Esophagus (tissue), 2 donors: Measurements from ENCODE around the gene PDE7B. TPM values are rescaled to one million over a fixed set of nuclear protein-coding genes. Genes with fewer than 3 reads are reported as not detected.

ENCODE experiments used
- H3K27ac ChIP-seq, 2 donors: one replicate each; pipeline ENCODE4 v1.5.1; 2013; ENCODE audit warnings: low read depth in 2 of 2, mild to moderate bottlenecking in 2 of 2, inconsistent platforms in 1 of 2, low read length in 1 of 2, moderate library complexity in 1 of 2
- H3K27me3 ChIP-seq, 2 donors: one replicate each; pipeline ENCODE4 v1.6.1; 2013; ENCODE audit warnings: low read length in 2 of 2, control low read depth in 1 of 2, mild to moderate bottlenecking in 1 of 2; ENCODE audit not compliant: insufficient read depth in 2 of 2, control insufficient read depth in 1 of 2
- H3K36me3 ChIP-seq, 2 donors: one replicate each; pipeline ENCODE4 v1.6.1; 2013; ENCODE audit warnings: low read length in 1 of 2; ENCODE audit not compliant: control insufficient read depth in 2 of 2, insufficient read depth in 2 of 2
- H3K4me1 ChIP-seq, 2 donors: one replicate each; pipeline ENCODE4 v1.6.1; 2013; ENCODE audit warnings: low read length in 1 of 2; ENCODE audit not compliant: control insufficient read depth in 2 of 2, insufficient read depth in 2 of 2
- H3K4me3 ChIP-seq, 2 donors: one replicate each; pipeline ENCODE4 v1.5.1; 2013; ENCODE audit warnings: low read length in 2 of 2, mild to moderate bottlenecking in 2 of 2, low read depth in 1 of 2, moderate library complexity in 1 of 2
- H3K9me3 ChIP-seq, 2 donors: one replicate each; pipeline ENCODE4 v1.6.1; 2013; ENCODE audit warnings: mild to moderate bottlenecking in 2 of 2, low read depth in 1 of 2, low read length in 1 of 2, moderate library complexity in 1 of 2; ENCODE audit not compliant: control insufficient read depth in 2 of 2, insufficient read depth in 1 of 2
- WGBS, 2 donors: extraction: QIAGEN DNeasy Blood & Tissue Kit; methylation state at CpG; one replicate each; pipeline ENCODE4 v1.1.7; 2013; 5-methylcytosine and 5-hydroxymethylcytosine counted together
- polyA plus RNA-seq, 2 donors: library from polyadenylated mRNA; stranded (reverse); fragments of 200-250 nt; gene quantifications; one replicate each; pipeline ENCODE4 v1.2.3, GENCODE V29; 2013
- donor health status: healthy with polysubstance abuse.
- donor health status: Bipolar disorder and iron deficiency.

PDE7B gene
- polyA plus RNA-seq, 2 donors = 0.18 to 0.64 TPM

DNA sequence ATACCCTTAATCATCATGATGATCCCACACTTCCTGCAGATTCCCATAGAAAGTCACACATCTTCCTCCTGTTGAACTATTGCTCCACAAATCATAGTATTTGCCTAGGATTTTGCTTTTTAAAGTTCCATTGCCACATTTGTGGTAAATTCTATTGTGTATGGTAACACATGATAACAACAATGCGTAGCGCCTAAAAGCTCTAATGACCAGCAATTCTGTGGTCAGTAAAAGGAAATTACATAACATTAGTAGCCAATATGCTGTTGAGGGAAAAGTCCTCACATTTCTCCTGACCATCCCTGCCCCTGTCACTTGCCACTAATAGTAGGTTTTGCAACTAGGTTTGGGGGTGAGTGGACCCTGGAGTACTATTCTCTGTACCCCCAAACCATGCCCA lies 31.8 kb upstream of the PDE7B start:
- Histone ChIP-seq H3K27me3 (no peaks in the 10 kb centered on the region), H3K36me3 (no peaks in the 10 kb centered on the region), H3K4me1 (no peaks in the 10 kb centered on the region), H3K27ac (no peak overlapping the region), H3K4me3 (no peak overlapping the region), H3K9me3 (no peaks in the 10 kb centered on the region)
- WGBS, 2 donors = 84 to 91% methylated on average over 2 of the region's 2 CpGs

- no peak overlapping the region for H3K27ac ChIP-seq
- 82 to 89% methylated on average over 6 of the region's 6 CpGs for WGBS, 2 donors
- H3K4me1 ChIP-seq = no peaks in the 10 kb centered on the region
Observed at GRCh38 chr6:135820340-135820739, 31.2 kb upstream of the PDE7B start.

GRCh38 chr6:135823851-135824250 lies 27.6 kb upstream of the PDE7B start:
- no peaks in the 10 kb centered on the region for H3K36me3 ChIP-seq
- no peak overlapping the region for H3K27ac ChIP-seq
- 89 to 90% methylated on average over 1 of the region's 1 CpG for WGBS, 2 donors
- H3K4me3 ChIP-seq = no peak overlapping the region
- H3K9me3 ChIP-seq = no peaks in the 10 kb centered on the region
- H3K27me3 ChIP-seq = no peaks in the 10 kb centered on the region
- no peaks in the 10 kb centered on the region for H3K4me1 ChIP-seq

More at GRCh38 chr6:135820340-135820739, 31.2 kb upstream of the PDE7B start:
- Histone ChIP-seq H3K4me3 (no peak overlapping the region), H3K27me3 (no peaks in the 10 kb centered on the region), H3K36me3 (no peaks in the 10 kb centered on the region), H3K9me3 (no peaks in the 10 kb centered on the region)

DNA sequence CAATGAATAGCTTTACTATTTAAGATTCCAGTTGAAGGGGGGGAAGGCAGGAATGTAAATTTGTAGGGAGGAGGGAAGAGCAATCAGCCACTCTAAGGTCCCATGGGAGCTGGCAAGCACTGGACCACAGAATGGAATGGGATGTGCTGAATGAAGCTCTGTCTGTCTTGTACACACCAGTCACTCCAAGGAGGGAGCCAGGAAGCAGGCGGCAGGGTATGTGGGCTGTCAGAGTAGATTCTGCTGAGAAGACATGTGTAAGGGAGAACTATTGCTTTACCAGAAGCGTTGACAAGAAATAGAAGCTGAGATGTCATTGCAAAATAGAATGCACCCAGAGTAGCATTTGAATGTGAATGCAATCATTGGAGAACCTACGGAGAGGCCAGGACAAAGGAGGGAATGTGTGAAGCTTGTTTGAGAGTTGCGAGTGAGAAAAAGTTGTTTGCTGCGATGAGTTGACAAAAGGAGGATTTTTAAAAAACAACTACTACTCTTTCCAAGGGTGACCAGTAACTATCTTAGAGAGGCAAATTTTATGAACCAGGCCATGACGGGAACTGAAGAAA lies 25.2 kb upstream of the PDE7B start:
- Histone ChIP-seq H3K27ac (no peak overlapping the region), H3K4me3 (no peak overlapping the region), H3K36me3 (no peaks in the 10 kb centered on the region), H3K27me3 (no peaks in the 10 kb centered on the region), H3K9me3 (no peaks in the 10 kb centered on the region), H3K4me1 (no peaks in the 10 kb centered on the region)
- WGBS, 2 donors = 88 to 91% methylated on average over 6 of the region's 6 CpGs

DNA sequence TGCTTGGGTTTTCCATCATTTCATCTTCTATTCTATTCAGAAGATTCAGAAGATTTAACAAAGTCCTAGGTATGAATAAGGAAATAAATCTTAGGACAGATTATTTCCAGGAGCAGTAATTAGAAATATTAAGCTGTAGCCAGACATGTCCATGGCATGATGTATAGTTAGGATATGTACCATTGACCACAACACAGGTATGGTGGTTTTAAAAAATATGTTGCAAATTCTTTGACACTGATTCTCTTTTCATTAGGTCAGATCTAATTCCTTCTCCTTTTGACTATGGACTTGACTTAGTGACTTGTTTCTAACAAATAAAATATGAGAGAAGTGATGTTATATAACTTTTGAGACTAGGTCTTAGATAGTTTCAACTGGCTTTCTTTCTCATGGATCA lies 23.5 kb upstream of the PDE7B start:
- Histone ChIP-seq H3K27me3 (no peaks in the 10 kb centered on the region), H3K27ac (no peak overlapping the region), H3K9me3 (no peaks in the 10 kb centered on the region), H3K4me1 (no peaks in the 10 kb centered on the region), H3K4me3 (no peak overlapping the region), H3K36me3 (no peaks in the 10 kb centered on the region)

DNA sequence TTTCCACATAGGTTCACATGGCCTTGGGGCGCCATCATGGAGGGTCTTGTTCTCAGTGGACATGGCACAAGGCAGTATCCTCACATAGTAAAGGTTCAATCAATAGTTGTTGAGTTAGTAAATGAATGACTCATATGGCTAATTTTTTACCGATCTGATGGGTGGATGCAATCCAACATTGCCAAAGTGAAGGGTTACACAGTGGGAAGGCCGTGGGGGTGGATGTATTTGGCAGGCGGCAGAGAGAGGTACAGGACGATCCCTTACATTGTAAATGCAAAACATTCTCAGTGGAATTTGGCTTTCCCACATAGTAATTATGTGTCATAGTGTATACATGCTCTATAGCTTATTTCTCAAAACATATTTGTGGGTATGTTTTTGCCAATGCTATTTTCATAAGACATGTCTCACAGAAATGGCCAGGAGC lies 21.0 kb upstream of the PDE7B start:
- no peaks in the 10 kb centered on the region for H3K9me3 ChIP-seq
- H3K4me3 ChIP-seq = no peak overlapping the region
- no peaks in the 10 kb centered on the region for H3K4me1 ChIP-seq
- 72 to 83% methylated on average over 5 of the region's 5 CpGs for WGBS, 2 donors
- H3K27me3 ChIP-seq = no peaks in the 10 kb centered on the region
- no peaks in the 10 kb centered on the region for H3K36me3 ChIP-seq
- H3K27ac ChIP-seq = no peak overlapping the region

DNA sequence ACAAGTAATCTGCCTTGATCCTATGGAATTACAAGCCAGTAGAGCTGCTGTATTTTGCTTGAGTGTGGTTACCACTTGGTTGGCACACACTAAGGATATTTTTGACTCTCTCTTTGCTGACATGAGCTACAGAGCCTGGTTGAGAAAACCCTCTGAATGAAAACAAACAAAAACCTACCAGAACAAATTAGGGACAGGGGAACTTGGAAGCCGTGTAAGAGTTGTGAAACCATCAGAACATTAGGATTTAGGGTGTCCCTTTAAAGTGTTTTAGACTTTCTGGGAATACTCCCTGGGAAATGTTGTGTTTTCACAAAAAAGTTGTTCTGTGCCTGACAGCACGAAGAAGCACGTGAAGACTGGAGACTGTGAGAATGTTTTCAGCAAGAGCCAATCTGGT lies 20.5 kb upstream of the PDE7B start:
- no peaks in the 10 kb centered on the region for H3K9me3 ChIP-seq
- no peak overlapping the region for H3K27ac ChIP-seq
- H3K36me3 ChIP-seq = no peaks in the 10 kb centered on the region
- H3K4me3 ChIP-seq = no peak overlapping the region
- H3K4me1 ChIP-seq = no peaks in the 10 kb centered on the region
- H3K27me3 ChIP-seq = no peaks in the 10 kb centered on the region
- WGBS, 2 donors = 84 to 85% methylated on average over 3 of the region's 3 CpGs

DNA sequence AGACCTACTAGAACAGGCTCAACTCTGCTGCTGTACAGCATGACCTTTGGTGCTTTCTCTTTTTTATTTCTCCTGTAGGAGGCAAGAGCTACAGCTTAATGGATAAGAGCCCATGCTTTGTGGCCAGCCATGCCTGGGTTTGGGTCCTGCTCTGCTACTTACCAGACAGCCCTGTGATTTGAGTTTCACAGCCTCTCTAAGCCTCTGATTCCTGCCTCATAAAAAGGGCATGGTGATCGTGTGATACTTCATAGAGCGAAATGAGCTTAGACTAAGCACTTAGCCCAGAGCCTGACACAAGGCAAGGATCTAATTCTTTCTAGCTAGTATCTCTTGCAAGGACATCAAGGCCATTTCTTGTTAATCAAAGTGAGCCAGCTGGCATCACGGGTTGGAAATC lies 19.3 kb upstream of the PDE7B start:
- Histone ChIP-seq H3K4me1 (no peaks in the 10 kb centered on the region), H3K4me3 (no peak overlapping the region), H3K9me3 (no peaks in the 10 kb centered on the region), H3K27ac (no peak overlapping the region), H3K36me3 (no peaks in the 10 kb centered on the region), H3K27me3 (no peaks in the 10 kb centered on the region)
- 87 to 89% methylated on average over 3 of the region's 3 CpGs for WGBS, 2 donors

- WGBS, 2 donors = 48 to 64% methylated on average over 1 of the region's 1 CpG
- Histone ChIP-seq H3K4me1 (no peaks in the 10 kb centered on the region), H3K4me3 (no peak overlapping the region), H3K9me3 (no peaks in the 10 kb centered on the region), H3K27ac (no peak overlapping the region), H3K27me3 (no peaks in the 10 kb centered on the region), H3K36me3 (no peaks in the 10 kb centered on the region)
Observed at GRCh38 chr6:135833771-135834170, 17.7 kb upstream of the PDE7B start.

DNA sequence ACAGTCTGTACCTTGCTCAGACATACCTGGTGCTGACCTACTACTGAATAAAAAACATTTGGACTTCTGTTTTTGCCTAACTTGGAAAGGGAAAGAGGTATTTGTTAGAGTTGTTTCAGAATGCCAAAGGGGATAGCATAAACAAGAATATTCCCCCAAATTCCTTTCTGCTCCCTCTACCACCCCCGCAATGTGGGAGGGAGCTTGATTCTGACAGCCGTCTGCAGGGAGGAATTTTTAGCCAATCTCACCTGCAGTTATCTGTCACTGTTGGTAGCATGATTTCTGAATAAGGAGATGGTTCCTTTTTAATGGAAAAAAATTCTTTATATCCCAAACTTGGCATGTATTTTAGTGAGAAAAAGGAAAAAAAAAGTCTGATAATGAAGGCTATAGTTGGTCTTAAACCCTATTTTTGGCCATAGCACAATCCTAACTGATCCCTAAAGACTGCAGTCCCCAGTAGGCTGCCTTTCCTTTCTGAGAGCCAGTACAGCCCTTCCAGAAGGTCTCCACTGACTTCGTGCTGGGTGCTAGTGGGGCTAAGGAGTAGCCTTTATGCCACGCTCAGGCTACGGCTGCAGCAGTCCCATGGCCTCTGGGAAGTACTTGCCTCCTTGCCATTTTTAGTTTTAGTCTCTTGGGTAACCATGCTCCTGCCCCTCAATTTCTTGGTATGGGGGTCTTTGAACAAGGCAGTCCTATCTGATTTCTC lies 13.6 kb upstream of the PDE7B start:
- no peak overlapping the region for H3K27ac ChIP-seq
- H3K4me3 ChIP-seq = no peak overlapping the region
- no peaks in the 10 kb centered on the region for H3K9me3 ChIP-seq
- no peaks in the 10 kb centered on the region for H3K36me3 ChIP-seq
- no peaks in the 10 kb centered on the region for H3K27me3 ChIP-seq
- WGBS, 2 donors = 88 to 90% methylated on average over 5 of the region's 5 CpGs
- no peaks in the 10 kb centered on the region for H3K4me1 ChIP-seq
